ENCODE data around the gene SASH1.

SASH1 gene

DNA sequence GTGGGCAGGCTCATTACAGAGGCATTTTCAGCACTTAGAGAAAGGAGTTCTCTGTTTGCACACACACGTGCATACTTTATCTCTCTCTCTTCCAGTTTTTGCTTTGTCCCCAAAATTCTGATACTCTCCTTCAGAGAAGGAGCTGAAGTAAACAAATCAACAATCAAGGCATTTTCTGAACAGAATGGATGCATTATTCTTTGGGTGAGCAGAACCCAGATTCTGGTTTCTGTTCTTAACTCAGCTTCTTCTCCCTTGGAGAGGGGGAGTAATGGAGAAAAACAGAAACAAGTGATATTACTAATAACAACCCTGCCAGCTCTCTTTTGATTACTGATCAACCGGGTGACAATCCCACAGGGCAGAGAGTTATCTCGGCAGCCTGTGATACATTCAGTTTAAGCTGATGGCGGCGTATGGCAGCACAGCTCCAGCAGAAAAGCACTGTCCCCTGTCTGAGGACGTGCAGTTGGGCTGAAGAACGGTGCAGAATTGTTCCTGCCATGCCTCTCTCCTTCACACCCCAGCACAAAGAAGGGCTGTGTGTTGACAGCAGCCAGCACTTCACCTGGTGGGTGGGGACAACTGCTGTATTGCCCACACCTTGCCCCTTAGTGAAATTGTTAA lies 47.3 kb upstream of the SASH1 start:
- Histone ChIP-seq H3K36me3 (ENCODE audit: low read length) (no peaks in the 10 kb centered on the region), H3K9me2 (replicated peaks; ENCODE audit: insufficient read depth, low read length) (no peaks in the 10 kb centered on the region), H4K20me1 (ENCODE audit: low read depth, low read length) (no peaks in the 10 kb centered on the region), H3K9ac (ENCODE audit: low read length) (no peak overlapping the region), H3F3A (ENCODE audit: insufficient read depth) (no peaks in the 10 kb centered on the region), H3K79me2 (ENCODE audit: insufficient read depth, low read length) (no peaks in the 10 kb centered on the region), H3K4me3 (ENCODE audit: insufficient read depth, low read length, poor library complexity, severe bottlenecking) (no peak overlapping the region), H3K9me3 (ENCODE audit: insufficient read depth, low read length) (no peaks in the 10 kb centered on the region), H3K27me3 (ENCODE audit: low read length) (no peaks in the 10 kb centered on the region), H2AFZ (ENCODE audit: low read depth, low read length, severe bottlenecking) (no peak overlapping the region), H3K4me2 (ENCODE audit: low read depth, low read length, poor library complexity, severe bottlenecking) (no peak overlapping the region), H3K27ac (ENCODE audit: low read depth, low read length) (no peak overlapping the region)
- TF ChIP-seq, protein P1, sequence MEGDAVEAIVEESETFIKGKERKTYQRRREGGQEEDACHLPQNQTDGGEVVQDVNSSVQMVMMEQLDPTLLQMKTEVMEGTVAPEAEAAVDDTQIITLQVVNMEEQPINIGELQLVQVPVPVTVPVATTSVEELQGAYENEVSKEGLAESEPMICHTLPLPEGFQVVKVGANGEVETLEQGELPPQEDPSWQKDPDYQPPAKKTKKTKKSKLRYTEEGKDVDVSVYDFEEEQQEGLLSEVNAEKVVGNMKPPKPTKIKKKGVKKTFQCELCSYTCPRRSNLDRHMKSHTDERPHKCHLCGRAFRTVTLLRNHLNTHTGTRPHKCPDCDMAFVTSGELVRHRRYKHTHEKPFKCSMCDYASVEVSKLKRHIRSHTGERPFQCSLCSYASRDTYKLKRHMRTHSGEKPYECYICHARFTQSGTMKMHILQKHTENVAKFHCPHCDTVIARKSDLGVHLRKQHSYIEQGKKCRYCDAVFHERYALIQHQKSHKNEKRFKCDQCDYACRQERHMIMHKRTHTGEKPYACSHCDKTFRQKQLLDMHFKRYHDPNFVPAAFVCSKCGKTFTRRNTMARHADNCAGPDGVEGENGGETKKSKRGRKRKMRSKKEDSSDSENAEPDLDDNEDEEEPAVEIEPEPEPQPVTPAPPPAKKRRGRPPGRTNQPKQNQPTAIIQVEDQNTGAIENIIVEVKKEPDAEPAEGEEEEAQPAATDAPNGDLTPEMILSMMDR (IDR thresholded peaks at IDR 0.05; ENCODE audit: insufficient read depth, low read length, poor library complexity, severe bottlenecking) = no peak
- TF ChIP-seq EZH2phosphoT487 (conservative IDR thresholded peaks at IDR 0.05; ENCODE audit: low read length) = no peak

DNA sequence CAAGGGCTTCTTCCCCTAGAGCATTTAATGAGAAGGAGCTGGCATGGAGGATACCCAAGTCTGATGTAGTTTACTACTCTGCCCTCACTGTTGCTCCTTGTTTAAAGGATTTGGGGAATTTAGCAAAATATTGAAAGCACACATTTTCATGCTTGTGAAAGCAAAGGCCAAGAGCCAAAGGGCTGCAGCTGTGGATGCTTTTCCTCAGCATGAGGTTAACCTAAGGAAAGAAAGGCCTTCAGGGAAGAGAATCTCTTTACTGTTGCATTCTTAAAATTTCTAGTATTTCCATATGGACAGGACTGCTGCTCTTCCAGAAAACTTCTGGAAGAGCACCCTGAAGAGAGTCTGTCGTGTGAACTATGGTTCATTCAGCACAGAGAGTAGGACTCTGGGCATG lies 45.9 kb upstream of the SASH1 start:
- no peaks in the 10 kb centered on the region for H4K20me1 ChIP-seq (ENCODE audit: low read depth, low read length)
- no peaks in the 10 kb centered on the region for H3K27me3 ChIP-seq (ENCODE audit: low read length)
- H2AFZ ChIP-seq (ENCODE audit: low read depth, low read length, severe bottlenecking) = no peak overlapping the region
- no peak overlapping the region for H3K9ac ChIP-seq (ENCODE audit: low read length)
- TF ChIP-seq EZH2phosphoT487 (conservative IDR thresholded peaks at IDR 0.05; ENCODE audit: low read length) = no peak
- TF ChIP-seq, protein P1 (IDR thresholded peaks at IDR 0.05; ENCODE audit: insufficient read depth, low read length, poor library complexity, severe bottlenecking) = no peak
- no peaks in the 10 kb centered on the region for H3K9me2 ChIP-seq (replicated peaks; ENCODE audit: insufficient read depth, low read length)
- no peaks in the 10 kb centered on the region for H3K9me3 ChIP-seq (ENCODE audit: insufficient read depth, low read length)
- H3K79me2 ChIP-seq (ENCODE audit: insufficient read depth, low read length) = no peaks in the 10 kb centered on the region
- no peak overlapping the region for H3K27ac ChIP-seq (ENCODE audit: low read depth, low read length)
- no peaks in the 10 kb centered on the region for H3K36me3 ChIP-seq (ENCODE audit: low read length)
- H3F3A ChIP-seq (ENCODE audit: insufficient read depth) = no peaks in the 10 kb centered on the region
- no peak overlapping the region for H3K4me3 ChIP-seq (ENCODE audit: insufficient read depth, low read length, poor library complexity, severe bottlenecking)
- no peak overlapping the region for H3K4me2 ChIP-seq (ENCODE audit: low read depth, low read length, poor library complexity, severe bottlenecking)

DNA sequence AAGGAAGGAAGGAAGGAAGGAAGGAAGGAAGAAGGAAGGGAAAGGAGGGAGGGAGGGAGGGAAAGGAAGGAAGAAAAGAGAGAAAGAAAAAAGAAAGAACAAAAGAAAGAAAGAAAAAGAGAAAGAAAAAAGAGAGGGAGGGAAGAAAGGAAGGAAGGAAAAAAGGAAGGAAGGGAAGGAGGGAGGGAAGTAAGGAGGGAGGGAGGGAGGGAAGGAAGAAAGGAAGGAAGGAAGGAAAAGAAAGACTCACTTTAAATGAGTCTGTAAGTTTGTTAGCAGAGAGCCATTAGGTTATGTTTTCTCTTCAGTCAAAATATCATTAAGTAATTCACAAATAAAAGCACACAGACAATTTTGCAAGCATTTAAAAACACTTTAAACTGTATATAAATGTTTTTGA lies 44.0 kb upstream of the SASH1 start:
- Histone ChIP-seq H4K20me1 (ENCODE audit: low read depth, low read length) (no peaks in the 10 kb centered on the region), H3K4me3 (ENCODE audit: insufficient read depth, low read length, poor library complexity, severe bottlenecking) (no peak overlapping the region), H3K79me2 (ENCODE audit: insufficient read depth, low read length) (no peaks in the 10 kb centered on the region), H2AFZ (ENCODE audit: low read depth, low read length, severe bottlenecking) (no peak overlapping the region), H3K36me3 (ENCODE audit: low read length) (no peaks in the 10 kb centered on the region), H3K27me3 (ENCODE audit: low read length) (no peaks in the 10 kb centered on the region), H3F3A (ENCODE audit: insufficient read depth) (no peaks in the 10 kb centered on the region), H3K27ac (ENCODE audit: low read depth, low read length) (no peak overlapping the region), H3K9me2 (replicated peaks; ENCODE audit: insufficient read depth, low read length) (no peaks in the 10 kb centered on the region), H3K9ac (ENCODE audit: low read length) (no peak overlapping the region), H3K4me2 (ENCODE audit: low read depth, low read length, poor library complexity, severe bottlenecking) (no peak overlapping the region), H3K9me3 (ENCODE audit: insufficient read depth, low read length) (no peaks in the 10 kb centered on the region)
- no peak for TF ChIP-seq EZH2phosphoT487 (conservative IDR thresholded peaks at IDR 0.05; ENCODE audit: low read length)
- TF ChIP-seq, protein P1 (IDR thresholded peaks at IDR 0.05; ENCODE audit: insufficient read depth, low read length, poor library complexity, severe bottlenecking) = no peak

Measured in SU-DHL-6 (cell line).